Lower leg skin (tissue), 3 donors: Measurements from ENCODE around the gene FBXO47.

ENCODE experiments used
- CTCF ChIP-seq, 3 donors: fragments of 450-650 bp; IDR thresholded peaks; one replicate each; pipeline ENCODE4 v1.5.1; 2016; ENCODE audit warnings: antibody characterized with exemption in 3 of 3, mild to moderate bottlenecking in 3 of 3, moderate library complexity in 2 of 3
- POLR2A ChIP-seq, 2 donors: fragments of 450-650 bp; IDR thresholded peaks; one replicate each; pipeline ENCODE4 v1.6.1; 2016 to 2017; ENCODE audit warnings: antibody characterized with exemption in 2 of 2, mild to moderate bottlenecking in 1 of 2, moderate library complexity in 1 of 2

DNA sequence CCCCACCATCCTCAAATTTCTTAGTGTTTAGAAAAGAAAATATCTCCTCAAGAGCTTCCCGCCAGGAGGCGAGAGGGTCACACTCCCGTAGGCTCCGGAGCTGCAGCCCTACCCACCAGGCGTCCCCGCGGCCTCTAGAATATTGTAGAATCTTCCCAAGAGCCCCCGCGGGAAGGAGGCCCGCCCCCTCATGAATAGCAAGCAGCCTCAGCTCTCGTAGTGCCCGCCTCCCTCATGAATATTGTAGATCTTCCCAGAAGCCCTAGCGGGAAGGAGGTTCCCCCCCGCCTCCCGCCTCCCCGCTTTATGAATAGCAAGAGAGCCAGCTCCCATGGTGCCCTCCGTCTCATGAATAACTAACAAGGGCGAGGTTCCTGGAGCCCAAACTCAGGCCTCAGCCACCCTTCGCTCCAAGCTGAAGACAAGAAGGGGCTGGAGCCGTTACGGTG is at the start of gene FBXO47:
- no peak for TF ChIP-seq POLR2A (IDR thresholded peaks at IDR 0.05)
- TF ChIP-seq CTCF (IDR thresholded peaks at IDR 0.05): no peak
